GM19438 (cell line): ENCODE results near the gene ANKRD11.
"Not testable (repeated sequence)": the region's sequence is repeated elsewhere in the genome, so short reads cannot be mapped to it uniquely, and the experiment has no call there.

Experiments
- ATAC-seq: cut with Tn5 transposase; IDR thresholded peaks from one replicate; pipeline ENCODE4 v1.9.1; 2021; ENCODE audit warnings: low read depth; ENCODE audit not compliant: unreplicated experiment

The ANKRD11 gene

GRCh38 chr16:89389504-89390223, 100.7 kb downstream of the ANKRD11 start:
- ATAC-seq = not testable (repeated sequence)

- no peak for ATAC-seq
Observed at GRCh38 chr16:89388536-89388935, 101.8 kb downstream of the ANKRD11 start.

GRCh38 chr16:89386306-89387185, 103.8 kb downstream of the ANKRD11 start:
- ATAC-seq = no peak

GRCh38 chr16:89385712-89386111, 104.6 kb downstream of the ANKRD11 start:
- no peak for ATAC-seq

GRCh38 chr16:89384282-89384681, 106.1 kb downstream of the ANKRD11 start:
- no peak for ATAC-seq

GRCh38 chr16:89383095-89384003, 107.0 kb downstream of the ANKRD11 start:
- no peak for ATAC-seq

- ATAC-seq = not testable (repeated sequence)
Observed at GRCh38 chr16:89382555-89382954, 107.8 kb downstream of the ANKRD11 start.

- ATAC-seq = no peak
Observed at GRCh38 chr16:89381788-89382187, 108.6 kb downstream of the ANKRD11 start.

GRCh38 chr16:89380681-89381080, 109.7 kb downstream of the ANKRD11 start:
- ATAC-seq = no peak

GRCh38 chr16:89378947-89379771, 111.2 kb downstream of the ANKRD11 start:
- no peak for ATAC-seq

GRCh38 chr16:89377453-89377848, 112.9 kb downstream of the ANKRD11 start:
- no peak for ATAC-seq

- no peak for ATAC-seq
Observed at GRCh38 chr16:89376812-89377452, 113.4 kb downstream of the ANKRD11 start.

GRCh38 chr16:89375686-89376085, 114.7 kb downstream of the ANKRD11 start:
- ATAC-seq = no peak

GRCh38 chr16:89375021-89375420, 115.3 kb downstream of the ANKRD11 start:
- ATAC-seq = no peak

- no peak for ATAC-seq
Observed at GRCh38 chr16:89374393-89374960, 115.9 kb downstream of the ANKRD11 start.

- no peak for ATAC-seq
Observed at GRCh38 chr16:89373355-89374110, 116.8 kb downstream of the ANKRD11 start.

- ATAC-seq = no peak
Observed at GRCh38 chr16:89371968-89372634, 118.3 kb downstream of the ANKRD11 start.

GRCh38 chr16:89371386-89371785, 119.0 kb downstream of the ANKRD11 start:
- ATAC-seq = no peak
